Right lobe of liver (tissue), 4 donors: ENCODE measurements around the gene ZSCAN10.

Experiments used
- POLR2A ChIP-seq: fragments of 450-650 bp; IDR thresholded peaks from one replicate; pipeline ENCODE4 v1.6.1; 2017; ENCODE audit warnings: antibody characterized with exemption, mild to moderate bottlenecking
- TF ChIP-seq, protein P1 (sequence below), 4 donors: fragments of 200-600 bp in 3 of 4; fragments of 450-650 bp in 1 of 4; IDR thresholded peaks; one replicate each; pipeline versions ENCODE4 v1.5.1 to v1.8.0; 2016 to 2022; ENCODE audit warnings: antibody characterized with exemption in 4 of 4, mild to moderate bottlenecking in 2 of 4
- donor health status: DM: no; HTN: no; CAD: no.
- donor health status: DM: no; HTN: no; CAD: no.
- donor health status: DM: no; HTN: yes; CAD: no.

DNA sequence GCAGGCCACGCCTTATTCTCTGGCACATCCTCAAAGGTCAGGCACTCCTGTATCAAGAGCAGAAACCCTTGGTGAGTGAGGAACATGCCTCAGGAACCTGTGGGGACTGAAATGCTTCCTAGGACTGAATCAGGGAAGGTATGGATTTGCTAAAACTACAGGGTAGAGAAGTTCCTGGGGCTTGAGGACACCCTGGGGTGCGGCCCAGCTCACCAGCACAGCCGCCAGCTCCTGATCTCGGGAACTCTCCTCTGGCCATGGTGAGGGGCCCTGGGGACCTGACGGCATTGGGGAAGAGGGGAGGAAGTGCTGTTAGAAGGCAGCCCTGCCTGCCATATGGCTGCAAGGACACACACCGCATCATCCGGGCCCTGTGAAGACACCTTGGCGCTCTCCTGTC lies 7.5 kb downstream of the ZSCAN10 start:
- TF ChIP-seq, protein P1, sequence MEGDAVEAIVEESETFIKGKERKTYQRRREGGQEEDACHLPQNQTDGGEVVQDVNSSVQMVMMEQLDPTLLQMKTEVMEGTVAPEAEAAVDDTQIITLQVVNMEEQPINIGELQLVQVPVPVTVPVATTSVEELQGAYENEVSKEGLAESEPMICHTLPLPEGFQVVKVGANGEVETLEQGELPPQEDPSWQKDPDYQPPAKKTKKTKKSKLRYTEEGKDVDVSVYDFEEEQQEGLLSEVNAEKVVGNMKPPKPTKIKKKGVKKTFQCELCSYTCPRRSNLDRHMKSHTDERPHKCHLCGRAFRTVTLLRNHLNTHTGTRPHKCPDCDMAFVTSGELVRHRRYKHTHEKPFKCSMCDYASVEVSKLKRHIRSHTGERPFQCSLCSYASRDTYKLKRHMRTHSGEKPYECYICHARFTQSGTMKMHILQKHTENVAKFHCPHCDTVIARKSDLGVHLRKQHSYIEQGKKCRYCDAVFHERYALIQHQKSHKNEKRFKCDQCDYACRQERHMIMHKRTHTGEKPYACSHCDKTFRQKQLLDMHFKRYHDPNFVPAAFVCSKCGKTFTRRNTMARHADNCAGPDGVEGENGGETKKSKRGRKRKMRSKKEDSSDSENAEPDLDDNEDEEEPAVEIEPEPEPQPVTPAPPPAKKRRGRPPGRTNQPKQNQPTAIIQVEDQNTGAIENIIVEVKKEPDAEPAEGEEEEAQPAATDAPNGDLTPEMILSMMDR (IDR thresholded peaks at IDR 0.05), result no peak
- no peak for TF ChIP-seq POLR2A
